ENCODE data around the gene MPHOSPH9.

GRCh38 chr12:123180171-123180570 is 52.8 kb downstream of the MPHOSPH9 start:
- TF ChIP-seq USF1 (IDR thresholded peaks at IDR 0.05): no peak
- TF ChIP-seq MAX (IDR thresholded peaks at IDR 0.05): no peak
- no peak for TF ChIP-seq TAF1 (IDR thresholded peaks at IDR 0.05; ENCODE audit: low read depth)
- TF ChIP-seq YY1 (IDR thresholded peaks at IDR 0.05; ENCODE audit: low read depth): no peak
- TF ChIP-seq REST (IDR thresholded peaks at IDR 0.05; ENCODE audit: low read depth): no peak
